ENCODE results near the gene C1QC.

Gene C1QC

DNA sequence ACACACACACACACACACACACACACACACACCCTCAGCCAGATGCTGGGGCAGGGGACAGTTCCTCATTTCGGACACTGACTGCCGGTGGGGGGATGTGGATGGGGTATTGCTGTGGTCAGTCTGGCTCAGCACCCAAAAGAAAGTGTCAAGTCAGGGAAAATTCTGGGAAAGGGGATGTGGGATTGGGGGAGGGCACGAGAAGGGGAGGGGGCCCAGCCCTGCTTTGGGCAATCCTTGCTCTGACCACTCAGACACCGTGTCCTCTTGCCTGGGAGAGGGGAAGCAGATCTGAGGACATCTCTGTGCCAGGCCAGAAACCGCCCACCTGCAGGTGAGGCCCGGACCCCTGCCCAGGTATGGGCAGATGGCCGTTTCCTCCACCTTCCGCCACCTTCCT lies at the start of gene C1QC:
TSS of gene C1QC (plus strand) at position 253 of the 400 bp plus-strand sequence. CDS start 391 bp downstream, outside the sequence.
- no peak within 1 kb of the TSS for H3K4me3 ChIP-seq (ENCODE audit: low read length)
- TF ChIP-seq ZNF274 (IDR thresholded peaks at IDR 0.05; ENCODE audit: low read depth, low read length) = no peak

- H3K4me3 ChIP-seq (ENCODE audit: low read length) = no peak overlapping the region
- TF ChIP-seq ZNF274 (IDR thresholded peaks at IDR 0.05; ENCODE audit: low read depth, low read length) = no peak
Measured at GRCh38 chr1:22594396-22594795, 49.0 kb upstream of the C1QC start.

- H3K4me3 ChIP-seq (ENCODE audit: low read length) = no peak overlapping the region
- no peak for TF ChIP-seq ZNF274 (IDR thresholded peaks at IDR 0.05; ENCODE audit: low read depth, low read length)
Measured at GRCh38 chr1:22595108-22595507, 48.3 kb upstream of the C1QC start.

DNA sequence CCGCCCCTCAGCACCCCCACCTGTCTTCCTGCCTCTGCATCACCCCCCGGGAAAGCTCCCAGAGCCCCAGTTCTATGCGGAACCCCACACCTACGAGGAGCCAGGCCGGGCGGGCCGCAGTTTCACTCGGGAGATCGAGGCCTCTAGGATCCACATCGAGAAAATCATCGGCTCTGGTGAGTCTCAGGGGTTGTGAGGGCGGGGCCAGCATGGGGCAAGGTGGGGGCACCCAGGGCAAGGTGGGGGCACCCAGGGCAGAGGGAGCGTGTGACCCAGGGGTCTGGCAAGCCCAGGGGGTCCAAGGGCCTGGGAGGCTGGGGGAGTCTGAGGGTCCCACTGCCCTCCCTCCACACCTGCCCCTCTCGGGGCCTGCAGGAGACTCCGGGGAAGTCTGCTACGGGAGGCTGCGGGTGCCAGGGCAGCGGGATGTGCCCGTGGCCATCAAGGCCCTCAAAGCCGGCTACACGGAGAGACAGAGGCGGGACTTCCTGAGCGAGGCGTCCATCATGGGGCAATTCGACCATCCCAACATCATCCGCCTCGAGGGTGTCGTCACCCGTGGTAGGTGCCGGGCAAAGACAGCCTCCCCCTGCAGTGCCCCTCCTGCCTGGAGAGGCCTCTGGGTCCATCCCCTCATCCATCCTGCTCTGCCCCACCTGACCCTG lies 46.0 kb upstream of the C1QC start:
- H3K4me3 ChIP-seq (ENCODE audit: low read length) = no peak overlapping the region
- TF ChIP-seq ZNF274 (IDR thresholded peaks at IDR 0.05; ENCODE audit: low read depth, low read length) = no peak

GRCh38 chr1:22597996-22598395 lies 45.4 kb upstream of the C1QC start:
- no peak overlapping the region for H3K4me3 ChIP-seq (ENCODE audit: low read length)
- no peak for TF ChIP-seq ZNF274 (IDR thresholded peaks at IDR 0.05; ENCODE audit: low read depth, low read length)

GRCh38 chr1:22598736-22599135 lies 44.7 kb upstream of the C1QC start:
- TF ChIP-seq ZNF274 (IDR thresholded peaks at IDR 0.05; ENCODE audit: low read depth, low read length) = no peak
- H3K4me3 ChIP-seq (ENCODE audit: low read length) = no peak overlapping the region

DNA sequence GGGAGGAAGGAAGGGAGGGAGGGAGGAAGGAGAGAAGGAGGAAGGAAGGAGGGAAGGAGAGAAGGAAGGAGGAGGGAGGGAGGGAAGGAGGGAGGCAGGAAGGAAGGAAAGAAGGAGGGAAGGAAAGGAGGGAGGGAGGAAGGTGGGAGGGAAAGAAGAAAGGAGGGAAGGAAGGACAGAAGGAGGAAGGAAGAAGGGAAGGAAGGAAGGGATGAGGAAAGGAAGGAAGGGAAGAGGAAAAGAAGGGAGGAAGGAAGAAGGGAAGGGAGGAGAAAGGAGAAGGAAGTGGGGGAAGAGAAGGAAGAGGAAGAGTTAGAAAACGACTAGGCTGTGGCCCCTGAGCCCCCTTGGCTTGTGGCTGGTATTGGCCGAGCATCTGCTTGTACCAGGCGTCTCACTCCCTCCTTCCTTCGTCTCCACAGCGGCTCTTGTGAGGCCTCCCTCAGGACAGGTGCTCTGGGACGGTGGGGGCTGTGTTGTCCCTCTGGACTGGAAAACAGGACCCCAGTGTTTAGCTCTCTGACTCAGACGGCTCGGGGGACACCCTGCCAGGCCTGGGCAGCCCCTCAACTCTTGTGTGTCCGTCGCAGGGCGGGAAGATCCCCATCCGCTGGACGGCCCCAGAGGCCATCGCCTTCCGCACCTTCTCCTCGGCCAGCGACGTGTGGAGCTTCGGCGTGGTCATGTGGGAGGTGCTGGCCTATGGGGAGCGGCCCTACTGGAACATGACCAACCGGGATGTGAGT lies 43.2 kb upstream of the C1QC start:
- TF ChIP-seq ZNF274 (IDR thresholded peaks at IDR 0.05; ENCODE audit: low read depth, low read length) = no peak
- no peak overlapping the region for H3K4me3 ChIP-seq (ENCODE audit: low read length)

- no peak overlapping the region for H3K4me3 ChIP-seq (ENCODE audit: low read length)
- TF ChIP-seq ZNF274 (IDR thresholded peaks at IDR 0.05; ENCODE audit: low read depth, low read length) = no peak
Measured at GRCh38 chr1:22600817-22601605, 42.4 kb upstream of the C1QC start.

- TF ChIP-seq ZNF274 (IDR thresholded peaks at IDR 0.05; ENCODE audit: low read depth, low read length) = no peak
- no peak overlapping the region for H3K4me3 ChIP-seq (ENCODE audit: low read length)
Measured at GRCh38 chr1:22601610-22602009, 41.8 kb upstream of the C1QC start.

DNA sequence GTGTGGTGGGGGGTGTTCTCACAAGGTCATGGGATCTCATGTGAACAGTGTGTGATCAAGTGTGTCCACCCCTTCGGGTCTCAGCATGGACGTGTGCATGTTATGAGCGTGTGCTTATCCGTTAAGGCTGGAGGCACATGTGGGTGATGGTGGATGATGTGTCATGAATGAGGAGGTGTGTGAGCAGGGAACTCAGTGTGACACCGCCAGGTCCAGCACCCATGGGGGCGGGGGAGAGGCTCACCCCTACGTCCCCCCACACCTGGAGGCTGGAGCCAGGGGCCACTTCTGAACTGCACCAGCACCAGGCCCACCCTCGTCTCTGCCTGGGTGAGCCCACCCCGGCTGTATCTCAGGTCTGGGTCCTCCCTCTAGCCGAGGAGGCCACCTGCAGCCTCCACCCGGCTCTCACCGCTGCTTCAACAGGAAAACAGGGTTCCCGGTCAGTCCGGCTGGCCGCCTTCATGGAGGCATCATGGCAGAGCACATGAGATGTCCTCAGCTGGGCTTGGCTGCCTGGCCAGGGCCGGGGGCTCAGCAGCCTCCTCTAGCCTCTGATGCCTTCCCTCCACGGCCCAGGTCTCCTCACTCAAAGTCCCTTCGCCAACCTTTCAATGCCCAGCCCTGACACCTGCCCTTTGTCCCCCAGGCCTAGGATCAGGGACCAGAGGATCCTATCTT lies 41.2 kb upstream of the C1QC start:
- TF ChIP-seq ZNF274 (IDR thresholded peaks at IDR 0.05; ENCODE audit: low read depth, low read length) = no peak
- H3K4me3 ChIP-seq (ENCODE audit: low read length) = no peak overlapping the region

DNA sequence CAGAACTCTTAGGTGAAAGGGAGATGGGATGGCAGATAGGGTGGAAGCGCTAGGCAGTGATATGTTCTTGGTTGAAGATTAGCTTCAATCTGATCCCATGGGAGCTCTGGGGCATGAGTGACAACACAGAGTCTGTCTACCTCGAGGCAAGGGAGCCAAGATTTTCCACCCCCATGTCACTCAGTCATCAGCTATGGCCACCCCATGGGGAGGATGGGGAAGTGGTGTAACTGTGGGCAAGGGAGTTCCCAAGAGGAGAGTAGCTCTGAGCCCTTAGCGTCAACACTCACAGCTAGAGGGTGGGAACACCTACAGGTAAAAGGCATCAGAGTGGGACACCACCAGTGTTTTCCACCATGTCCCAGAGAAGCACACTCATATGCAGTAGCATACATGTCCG lies 37.3 kb upstream of the C1QC start:
- no peak for TF ChIP-seq ZNF274 (IDR thresholded peaks at IDR 0.05; ENCODE audit: low read depth, low read length)
- no peak overlapping the region for H3K4me3 ChIP-seq (ENCODE audit: low read length)

- TF ChIP-seq ZNF274 (IDR thresholded peaks at IDR 0.05; ENCODE audit: low read depth, low read length) = no peak
- H3K4me3 ChIP-seq (ENCODE audit: low read length) = no peak overlapping the region
Measured at GRCh38 chr1:22607154-22607553, 36.3 kb upstream of the C1QC start.

GRCh38 chr1:22608361-22608760 lies 35.1 kb upstream of the C1QC start:
- H3K4me3 ChIP-seq (ENCODE audit: low read length) = no peak overlapping the region
- no peak for TF ChIP-seq ZNF274 (IDR thresholded peaks at IDR 0.05; ENCODE audit: low read depth, low read length)

- TF ChIP-seq ZNF274 (IDR thresholded peaks at IDR 0.05; ENCODE audit: low read depth, low read length) = no peak
- no peak overlapping the region for H3K4me3 ChIP-seq (ENCODE audit: low read length)
Measured at GRCh38 chr1:22609291-22609690, 34.1 kb upstream of the C1QC start.
